GM21723 (cell line): ENCODE results near the gene SNORC.
"Not testable (repeated sequence)": the region's sequence is repeated elsewhere in the genome, so short reads cannot be mapped to it uniquely, and the experiment has no call there.

Experiments used
- ATAC-seq: cut with Tn5 transposase; IDR thresholded peaks from one replicate; pipeline ENCODE4 v1.9.1; 2021; ENCODE audit warnings: mild to moderate bottlenecking, moderate library complexity; ENCODE audit not compliant: unreplicated experiment

The SNORC gene

GRCh38 chr2:232870018-232870765 lies at the start of gene SNORC:
SNORC (plus strand) TSS chr2:232870264; CDS start chr2:232870342, 78 bp downstream.
- ATAC-seq = no peak

- no peak for ATAC-seq
Observed at GRCh38 chr2:232829988-232830387, 40.1 kb upstream of the SNORC start.

- no peak for ATAC-seq
Observed at GRCh38 chr2:232831496-232831895, 38.6 kb upstream of the SNORC start.

- no peak for ATAC-seq
Observed at GRCh38 chr2:232833830-232834229, 36.2 kb upstream of the SNORC start.

- ATAC-seq = no peak
Observed at GRCh38 chr2:232835687-232836208, 34.3 kb upstream of the SNORC start.

GRCh38 chr2:232836934-232837333 lies 33.1 kb upstream of the SNORC start:
- no peak for ATAC-seq

GRCh38 chr2:232838406-232838874 lies 31.6 kb upstream of the SNORC start:
- peak; percentile 83 for ATAC-seq

- ATAC-seq = no peak
Observed at GRCh38 chr2:232839411-232840079, 30.5 kb upstream of the SNORC start.

GRCh38 chr2:232842689-232843088 lies 27.4 kb upstream of the SNORC start:
- ATAC-seq = no peak

GRCh38 chr2:232843834-232844233 lies 26.2 kb upstream of the SNORC start:
- no peak for ATAC-seq

GRCh38 chr2:232846055-232846454 lies 24.0 kb upstream of the SNORC start:
- ATAC-seq = no peak

GRCh38 chr2:232850039-232850438 lies 20.0 kb upstream of the SNORC start:
- no peak for ATAC-seq

- not testable (repeated sequence) for ATAC-seq
Observed at GRCh38 chr2:232852081-232852480, 18.0 kb upstream of the SNORC start.

GRCh38 chr2:232852676-232853075 lies 17.4 kb upstream of the SNORC start:
- ATAC-seq = no peak

- ATAC-seq = no peak
Observed at GRCh38 chr2:232854082-232854481, 16.0 kb upstream of the SNORC start.

- ATAC-seq = no peak
Observed at GRCh38 chr2:232857158-232857563, 12.9 kb upstream of the SNORC start.

- ATAC-seq = no peak
Observed at GRCh38 chr2:232859385-232859916, 10.6 kb upstream of the SNORC start.

GRCh38 chr2:232860593-232861241 lies 9.3 kb upstream of the SNORC start:
- ATAC-seq = no peak

- ATAC-seq = no peak
Observed at GRCh38 chr2:232861353-232861752, 8.7 kb upstream of the SNORC start.

- no peak for ATAC-seq
Observed at GRCh38 chr2:232863996-232864395, 6.1 kb upstream of the SNORC start.

- ATAC-seq = no peak
Observed at GRCh38 chr2:232865165-232865564, 4.9 kb upstream of the SNORC start.
